Fibroblast of lung (primary cell): Measurements from ENCODE around the gene SPATA31D4. TPM values are rescaled to one million over a fixed set of nuclear protein-coding genes. Genes with fewer than 3 reads are reported as not detected.

ENCODE experiments used
- DNase-seq, 2 donors: peaks; one replicate each; pipeline versions ENCODE4 v3.0.0 to v3.0.0-alpha.2; 2010; ENCODE audit warnings: low read depth in 2 of 2
- H2AFZ ChIP-seq: 2 replicates; pipeline ENCODE4 v1.5.1; 2012; ENCODE audit warnings: low read length, control low read depth, inconsistent platforms
- H3K27ac ChIP-seq: 2 replicates; pipeline ENCODE4 v1.5.1; 2011; ENCODE audit warnings: low read length, control low read depth; ENCODE audit not compliant: insufficient read depth
- H3K27me3 ChIP-seq: 2 replicates; pipeline ENCODE4 v1.5.1; 2011; ENCODE audit warnings: mild to moderate bottlenecking, low read length; ENCODE audit not compliant: control insufficient read depth, insufficient read depth
- H3K36me3 ChIP-seq: 2 replicates; pipeline ENCODE4 v1.5.1; 2011; ENCODE audit warnings: low read length; ENCODE audit not compliant: control insufficient read depth, insufficient read depth
- H3K4me1 ChIP-seq: 2 replicates; pipeline ENCODE4 v1.5.1; 2011; ENCODE audit warnings: low read length; ENCODE audit not compliant: control insufficient read depth, insufficient read depth; ENCODE audit errors: extremely low read depth
- H3K4me2 ChIP-seq: 2 replicates; pipeline ENCODE4 v1.5.1; 2011; ENCODE audit warnings: low read length, control low read depth; ENCODE audit not compliant: insufficient read depth; ENCODE audit errors: extremely low read depth
- H3K4me3 ChIP-seq, 4 experiments: fragments of 200-600 bp in 1 of 4; sonication (generic) in 1 of 4; replicated peaks in 1 of 4; 2 replicates each; pipeline ENCODE4 v1.5.1; 2011 to 2016; ENCODE audit warnings: low read length in 4 of 4, low read depth in 3 of 4, mild to moderate bottlenecking in 3 of 4, control low read depth in 2 of 4, inconsistent platforms in 1 of 4, mixed read lengths in 1 of 4; ENCODE audit not compliant: insufficient read depth in 1 of 4; ENCODE audit errors: control extremely low read depth in 1 of 4
- H3K79me2 ChIP-seq: 2 replicates; pipeline ENCODE4 v1.5.1; 2012; ENCODE audit warnings: mild to moderate bottlenecking, low read length, inconsistent platforms; ENCODE audit not compliant: control insufficient read depth, insufficient read depth
- H3K9ac ChIP-seq: 2 replicates; pipeline ENCODE4 v1.5.1; 2011; ENCODE audit warnings: mild to moderate bottlenecking, low read length, control low read depth; ENCODE audit not compliant: insufficient read depth
- H3K9me3 ChIP-seq: 2 replicates; pipeline ENCODE4 v1.5.1; 2012; ENCODE audit warnings: low read depth, low read length; ENCODE audit not compliant: control insufficient read depth, insufficient read depth
- H4K20me1 ChIP-seq: 2 replicates; pipeline ENCODE4 v1.5.1; 2011; ENCODE audit warnings: low read length; ENCODE audit not compliant: control insufficient read depth, insufficient read depth; ENCODE audit errors: extremely low read depth
- EZH2 ChIP-seq: IDR thresholded peaks from 2 replicates; pipeline ENCODE4 v1.5.1; 2012; ENCODE audit warnings: low read length, control low read depth, mild to moderate bottlenecking; ENCODE audit errors: missing control alignments
- polyA plus RNA-seq, 2 donors: library from polyadenylated mRNA; depleted of rRNA in 1 of 2; stranded (reverse) in 1 of 2; unstranded in 1 of 2; fragments of >200 nt; gene quantifications; 2 replicates each; pipeline ENCODE4 v1.2.1, GENCODE V29; 2011 to 2012; ENCODE audit warnings: missing spikeins in 1 of 2
- total RNA-seq: library from RNA; depleted of rRNA; stranded (reverse); fragments of >200 nt; gene quantifications from 2 replicates; pipeline ENCODE4 v1.2.1, GENCODE V29; 2014
- TF ChIP-seq, protein P1 (sequence below), 2 donors: IDR thresholded peaks in 1 of 2; conservative IDR thresholded peaks in 1 of 2; 1 replicate in 1 of 2; 2 replicates in 1 of 2; pipeline ENCODE4 v1.5.1; 2011 to 2012; ENCODE audit warnings: low read length in 2 of 2, control low read depth in 1 of 2, inconsistent platforms in 1 of 2, low read depth in 1 of 2, mild to moderate bottlenecking in 1 of 2

SPATA31D4 gene
- total and polyA plus RNA-seq, 2 donors (not counting 1 experiment from before 2014, with no cell fraction given), result not detected

DNA sequence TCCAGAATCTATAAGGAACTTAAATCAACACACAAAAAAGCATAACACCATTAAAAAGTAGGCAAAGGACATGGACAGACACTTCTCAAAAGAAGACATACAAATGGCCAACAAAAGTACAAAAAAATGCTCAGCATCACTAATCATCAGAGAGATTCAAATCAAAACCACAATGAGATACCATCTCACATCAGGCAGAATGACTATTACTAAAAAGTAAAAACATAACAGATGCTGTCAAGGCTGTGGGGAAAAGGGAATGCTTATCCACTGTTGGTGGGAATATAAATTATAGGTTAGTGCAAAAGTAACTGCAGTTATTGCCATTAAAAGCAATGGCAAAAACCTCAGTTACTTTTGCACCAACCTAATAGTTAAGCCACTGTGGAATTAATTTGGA, 32.2 kb upstream of the SPATA31D4 start:
- Histone ChIP-seq H3K4me1 (no peaks in the 10 kb centered on the region), H3K36me3 (no peaks in the 10 kb centered on the region), H3K4me2 (no peak overlapping the region), H3K4me3 (no peak overlapping the region), H4K20me1 (no peaks in the 10 kb centered on the region), H3K9ac (no peak overlapping the region), H3K79me2 (no peaks in the 10 kb centered on the region), H3K27me3 (no peaks in the 10 kb centered on the region), H3K9me3 (no peaks in the 10 kb centered on the region), H3K27ac (no peak overlapping the region), H2AFZ (no peak overlapping the region)
- TF ChIP-seq, protein P1, sequence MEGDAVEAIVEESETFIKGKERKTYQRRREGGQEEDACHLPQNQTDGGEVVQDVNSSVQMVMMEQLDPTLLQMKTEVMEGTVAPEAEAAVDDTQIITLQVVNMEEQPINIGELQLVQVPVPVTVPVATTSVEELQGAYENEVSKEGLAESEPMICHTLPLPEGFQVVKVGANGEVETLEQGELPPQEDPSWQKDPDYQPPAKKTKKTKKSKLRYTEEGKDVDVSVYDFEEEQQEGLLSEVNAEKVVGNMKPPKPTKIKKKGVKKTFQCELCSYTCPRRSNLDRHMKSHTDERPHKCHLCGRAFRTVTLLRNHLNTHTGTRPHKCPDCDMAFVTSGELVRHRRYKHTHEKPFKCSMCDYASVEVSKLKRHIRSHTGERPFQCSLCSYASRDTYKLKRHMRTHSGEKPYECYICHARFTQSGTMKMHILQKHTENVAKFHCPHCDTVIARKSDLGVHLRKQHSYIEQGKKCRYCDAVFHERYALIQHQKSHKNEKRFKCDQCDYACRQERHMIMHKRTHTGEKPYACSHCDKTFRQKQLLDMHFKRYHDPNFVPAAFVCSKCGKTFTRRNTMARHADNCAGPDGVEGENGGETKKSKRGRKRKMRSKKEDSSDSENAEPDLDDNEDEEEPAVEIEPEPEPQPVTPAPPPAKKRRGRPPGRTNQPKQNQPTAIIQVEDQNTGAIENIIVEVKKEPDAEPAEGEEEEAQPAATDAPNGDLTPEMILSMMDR (conservative IDR thresholded peaks at IDR 0.05 in 1 of 2, IDR thresholded peaks at IDR 0.05 in 1 of 2; ENCODE audit: low read depth in 1 of 2, low read length in 2 of 2), result no peak
- no peak for TF ChIP-seq EZH2
- DNase-seq, result peak in 1 of 2 donors; percentile 29

DNA sequence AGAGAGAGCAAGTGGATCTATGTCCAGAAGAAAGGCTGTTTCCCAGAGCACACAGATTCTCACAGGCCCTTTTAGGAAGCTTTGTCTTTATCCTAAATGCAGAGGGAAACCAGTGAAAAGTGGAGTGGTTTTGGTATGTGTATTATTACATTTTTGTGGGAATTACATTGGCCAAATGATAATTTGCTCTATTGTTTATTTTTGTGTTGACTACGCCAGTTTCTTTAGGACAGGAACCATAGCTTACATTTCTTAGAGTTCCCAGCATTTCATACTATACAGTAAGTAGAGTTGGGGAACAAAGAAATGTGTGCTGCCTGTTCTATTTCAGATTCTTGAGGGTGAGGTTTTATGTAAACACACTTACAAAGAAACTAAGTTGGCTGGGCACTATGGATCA, 29.4 kb upstream of the SPATA31D4 start:
- TF ChIP-seq EZH2, result no peak
- TF ChIP-seq, protein P1 (conservative IDR thresholded peaks at IDR 0.05 in 1 of 2, IDR thresholded peaks at IDR 0.05 in 1 of 2; ENCODE audit: low read depth in 1 of 2, low read length in 2 of 2), result no peak
- H4K20me1 ChIP-seq, result no peaks in the 10 kb centered on the region
- H3K27me3 ChIP-seq, result no peaks in the 10 kb centered on the region
- H2AFZ ChIP-seq, result no peak overlapping the region
- DNase-seq, result peak; percentile 31 to 71
- H3K4me1 ChIP-seq, result no peaks in the 10 kb centered on the region
- H3K9ac ChIP-seq, result no peak overlapping the region
- no peak overlapping the region for H3K4me2 ChIP-seq
- no peak overlapping the region for H3K4me3 ChIP-seq
- H3K27ac ChIP-seq, result no peak overlapping the region
- no peaks in the 10 kb centered on the region for H3K9me3 ChIP-seq
- H3K79me2 ChIP-seq, result no peaks in the 10 kb centered on the region
- no peaks in the 10 kb centered on the region for H3K36me3 ChIP-seq

DNA sequence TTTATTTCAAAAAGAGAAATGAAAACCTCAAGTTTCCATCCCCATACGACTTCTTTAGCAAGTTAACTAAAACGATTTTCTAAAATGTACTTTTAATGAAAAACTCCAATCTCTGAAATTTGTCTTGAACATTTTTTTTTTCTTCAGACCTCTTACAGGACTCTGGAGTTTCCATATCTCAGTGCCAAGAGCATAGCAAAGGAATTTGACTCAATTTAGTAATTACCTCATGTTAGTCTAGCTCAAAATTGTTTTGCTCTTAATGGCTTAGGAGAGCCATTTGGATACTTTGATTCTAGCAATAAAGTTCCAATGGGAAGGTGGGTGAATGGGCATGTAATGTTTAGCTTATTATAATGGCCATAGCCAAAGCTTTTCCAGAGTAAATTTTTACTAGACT, 26.0 kb upstream of the SPATA31D4 start:
- H2AFZ ChIP-seq, result no peak overlapping the region
- no peak overlapping the region for H3K9ac ChIP-seq
- no peaks in the 10 kb centered on the region for H3K79me2 ChIP-seq
- H3K4me2 ChIP-seq, result no peak overlapping the region
- H3K36me3 ChIP-seq, result no peaks in the 10 kb centered on the region
- H3K27me3 ChIP-seq, result no peaks in the 10 kb centered on the region
- H3K9me3 ChIP-seq, result no peaks in the 10 kb centered on the region
- peak in 1 of 2 donors; percentile 76 for DNase-seq
- H3K4me3 ChIP-seq, result no peak overlapping the region
- no peaks in the 10 kb centered on the region for H4K20me1 ChIP-seq
- no peak overlapping the region for H3K27ac ChIP-seq
- H3K4me1 ChIP-seq, result no peaks in the 10 kb centered on the region
- TF ChIP-seq EZH2, result no peak
